NK-92 treated with Interleukin-12 subunit alpha and Interleukin-12 subunit beta, amount 100 ng/mL, for 24 hours (cell line): ENCODE results near the gene AAGAB.

Experiments
- DNase-seq: peaks from one replicate; lab custom pipeline; 2025; lab: John Stamatoyannopoulos, UW

The AAGAB gene

GRCh38 chr15:67208396-67208795 lies 46.1 kb downstream of the AAGAB start:
- no peak for DNase-seq

GRCh38 chr15:67207555-67208207 lies 46.8 kb downstream of the AAGAB start:
- DNase-seq: no peak

- no peak for DNase-seq
Measured at GRCh38 chr15:67202991-67203390, 51.5 kb downstream of the AAGAB start.

- DNase-seq: no peak
Measured at GRCh38 chr15:67202091-67202490, 52.4 kb downstream of the AAGAB start.

- DNase-seq: no peak
Measured at GRCh38 chr15:67201136-67201535, 53.3 kb downstream of the AAGAB start.

GRCh38 chr15:67199881-67200763 lies 54.3 kb downstream of the AAGAB start:
- no peak for DNase-seq

GRCh38 chr15:67199391-67199790 lies 55.1 kb downstream of the AAGAB start:
- DNase-seq: no peak

- no peak for DNase-seq
Measured at GRCh38 chr15:67198157-67198754, 56.2 kb downstream of the AAGAB start.

- DNase-seq: no peak
Measured at GRCh38 chr15:67197364-67197695, 57.1 kb downstream of the AAGAB start.

- DNase-seq: no peak
Measured at GRCh38 chr15:67196672-67197363, 57.6 kb downstream of the AAGAB start.

- no peak for DNase-seq
Measured at GRCh38 chr15:67196222-67196621, 58.2 kb downstream of the AAGAB start.

GRCh38 chr15:67195305-67195704 lies 59.2 kb downstream of the AAGAB start:
- DNase-seq: no peak

GRCh38 chr15:67194171-67195114 lies 60.0 kb downstream of the AAGAB start:
- no peak for DNase-seq

GRCh38 chr15:67193223-67193990 lies 61.1 kb downstream of the AAGAB start:
- DNase-seq: no peak

GRCh38 chr15:67192185-67192820 lies 62.2 kb downstream of the AAGAB start:
- DNase-seq: no peak

GRCh38 chr15:67190813-67191212 lies 63.6 kb downstream of the AAGAB start:
- no peak for DNase-seq

- DNase-seq: no peak
Measured at GRCh38 chr15:67190326-67190725, 64.1 kb downstream of the AAGAB start.

GRCh38 chr15:67189326-67190051 lies 65.0 kb downstream of the AAGAB start:
- DNase-seq: no peak

GRCh38 chr15:67188551-67189218 lies 65.8 kb downstream of the AAGAB start:
- no peak for DNase-seq
